GM19328 (cell line): ENCODE measurements around the gene CA10.

ENCODE experiments used
- ATAC-seq: cut with Tn5 transposase; IDR thresholded peaks from one replicate; pipeline ENCODE4 v1.9.1; 2021; ENCODE audit warnings: mild to moderate bottlenecking, moderate library complexity; ENCODE audit not compliant: unreplicated experiment

Gene CA10

DNA sequence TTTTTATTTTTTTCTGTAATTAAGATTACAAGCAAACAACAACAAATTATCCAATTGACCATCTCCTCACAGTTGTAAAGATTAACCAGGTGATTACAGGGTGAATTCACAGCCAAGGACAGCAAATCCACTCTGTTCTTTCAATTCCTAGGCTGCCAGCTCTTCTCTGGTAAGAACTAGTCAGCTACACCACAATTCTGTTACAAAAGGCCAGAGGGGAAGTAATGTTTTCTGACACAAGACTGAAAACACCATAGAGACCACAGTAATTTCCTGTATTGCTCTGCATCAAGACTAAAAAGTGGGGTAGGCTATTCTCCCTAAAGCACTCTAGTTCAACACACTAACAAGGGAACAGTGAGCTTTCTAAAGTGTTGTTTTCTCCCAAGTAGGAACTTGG is 10.6 kb downstream of the CA10 start:
- no peak for ATAC-seq

DNA sequence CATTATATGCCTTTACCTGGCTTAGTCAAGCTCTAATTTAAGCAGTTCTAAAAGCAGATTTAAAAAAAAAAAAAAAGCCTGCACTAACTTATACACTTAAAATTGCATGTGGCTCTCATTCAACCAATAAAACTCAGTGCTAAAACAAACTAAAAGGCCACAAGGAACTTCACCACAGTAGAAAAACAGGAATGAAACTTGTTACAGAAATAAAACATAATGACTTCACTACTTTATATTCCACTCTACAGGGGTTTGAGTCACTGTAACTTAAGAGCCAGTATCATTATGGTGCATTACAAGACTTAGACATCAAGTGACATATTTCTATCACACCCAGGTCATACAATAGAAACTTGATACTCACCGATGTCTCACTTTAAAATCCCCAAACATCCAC is 11.1 kb downstream of the CA10 start:
- ATAC-seq = no peak

DNA sequence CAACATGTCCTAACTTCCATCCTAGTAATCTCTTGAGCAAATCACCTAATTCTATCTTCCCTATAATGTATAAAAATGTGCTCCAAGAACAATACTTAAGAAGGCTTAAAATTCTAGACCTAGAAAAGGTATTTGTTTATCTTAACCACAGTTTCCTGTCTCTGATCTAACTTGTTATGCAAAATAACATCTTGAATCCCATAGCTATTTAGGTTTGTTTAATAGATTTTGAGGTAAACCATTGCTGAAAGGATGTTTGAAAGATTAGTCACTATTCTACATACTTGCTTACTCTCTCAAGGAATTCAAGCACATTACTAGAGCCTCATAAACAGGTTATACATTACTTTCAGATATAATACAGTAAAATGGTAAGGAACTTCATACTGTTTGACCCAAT is 13.0 kb downstream of the CA10 start:
- no peak for ATAC-seq

DNA sequence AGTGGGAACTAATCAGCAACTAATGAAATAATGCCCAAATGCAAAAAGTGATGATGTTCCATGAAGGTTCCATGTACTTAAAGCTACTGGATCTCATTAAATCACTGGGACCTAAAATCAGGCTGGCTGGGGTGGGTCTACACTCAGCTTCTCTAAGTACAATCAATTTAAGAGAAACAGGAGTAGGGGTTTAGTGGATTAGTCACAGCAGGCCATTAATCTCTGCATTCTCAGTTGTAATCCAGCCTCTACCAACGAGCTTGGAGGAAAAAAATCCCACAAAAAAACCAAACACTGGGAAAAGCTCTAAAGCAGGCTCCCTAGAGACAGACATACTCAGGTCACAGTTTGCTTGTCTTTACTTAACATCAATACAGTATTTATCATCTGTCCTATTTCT is 15.0 kb downstream of the CA10 start:
- ATAC-seq = no peak

DNA sequence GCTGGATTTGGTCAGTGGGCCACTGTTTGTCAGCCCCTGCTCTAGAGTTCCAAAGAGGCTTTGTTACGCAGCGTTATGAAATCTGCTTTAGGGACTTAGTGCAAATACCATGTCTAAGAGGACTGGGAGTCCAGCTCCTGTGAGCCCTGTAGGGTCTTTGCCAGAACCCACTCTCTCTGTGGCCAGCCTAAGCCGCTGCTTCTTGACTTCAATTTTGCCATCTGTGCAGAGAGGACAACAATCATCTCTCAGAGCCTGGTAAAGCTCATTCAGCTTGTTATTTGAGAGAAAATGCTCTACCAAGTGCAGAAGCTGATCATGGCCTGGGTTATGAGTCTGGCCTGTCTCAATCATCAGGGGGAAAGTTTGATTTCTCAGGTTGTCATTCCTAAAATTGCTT is 17.9 kb downstream of the CA10 start:
- ATAC-seq = no peak

DNA sequence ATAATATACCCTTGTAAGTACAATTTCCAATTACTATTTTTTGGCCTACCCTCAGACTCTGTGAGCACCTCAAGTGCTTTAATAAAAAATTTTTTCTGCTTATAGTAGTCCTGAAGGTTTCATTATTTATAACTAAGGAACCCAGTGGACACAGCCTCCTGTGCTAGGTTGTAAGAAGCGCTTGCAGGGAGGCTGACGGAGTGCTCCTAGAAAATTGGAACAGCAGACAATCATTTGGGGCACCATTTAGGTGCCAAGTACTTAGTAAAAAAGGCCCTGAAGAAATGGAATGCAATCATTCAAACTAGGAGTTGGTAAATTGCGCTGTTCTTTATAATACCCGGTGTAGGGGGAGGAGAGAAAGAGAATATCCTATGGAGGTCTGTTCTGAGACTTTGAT is 19.8 kb downstream of the CA10 start:
- ATAC-seq = no peak

DNA sequence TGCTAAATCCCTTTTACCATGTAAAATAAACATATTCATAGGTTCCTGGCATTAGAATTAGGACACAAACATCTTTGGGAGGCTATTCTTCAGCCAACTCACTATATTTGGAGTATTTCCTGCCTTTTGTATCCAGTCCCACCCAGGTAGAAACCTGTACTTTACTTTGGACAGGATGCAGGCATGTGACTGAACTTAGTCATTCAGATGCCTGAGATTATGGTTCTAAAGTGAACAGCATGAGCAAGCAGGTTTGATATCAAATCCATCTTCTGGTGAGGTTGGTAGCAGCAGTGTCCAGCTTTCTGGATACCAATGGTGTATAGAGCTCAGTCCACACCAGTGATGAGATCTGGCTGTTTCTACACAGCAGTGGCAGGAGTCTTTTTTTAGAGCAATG is 20.2 kb downstream of the CA10 start:
- no peak for ATAC-seq

DNA sequence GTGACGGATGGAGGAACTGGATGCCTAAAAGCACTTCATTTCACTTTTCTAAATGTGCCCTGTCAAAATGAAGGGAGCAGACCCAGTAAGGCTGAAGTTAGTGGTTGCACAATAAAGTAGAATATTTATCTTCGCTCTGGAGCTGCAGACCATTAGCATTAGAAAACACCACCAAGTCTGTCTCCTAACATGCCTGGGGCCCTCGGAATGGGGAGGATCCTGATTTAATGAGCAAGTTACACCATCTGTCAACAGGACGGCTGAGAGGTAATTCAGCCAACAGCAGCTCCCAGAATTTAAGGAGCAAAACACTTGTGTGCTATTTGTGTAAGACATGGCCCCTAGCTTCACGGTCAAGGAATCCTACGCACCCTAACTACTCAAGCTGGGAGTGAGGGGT is 22.3 kb downstream of the CA10 start:
- ATAC-seq = no peak

DNA sequence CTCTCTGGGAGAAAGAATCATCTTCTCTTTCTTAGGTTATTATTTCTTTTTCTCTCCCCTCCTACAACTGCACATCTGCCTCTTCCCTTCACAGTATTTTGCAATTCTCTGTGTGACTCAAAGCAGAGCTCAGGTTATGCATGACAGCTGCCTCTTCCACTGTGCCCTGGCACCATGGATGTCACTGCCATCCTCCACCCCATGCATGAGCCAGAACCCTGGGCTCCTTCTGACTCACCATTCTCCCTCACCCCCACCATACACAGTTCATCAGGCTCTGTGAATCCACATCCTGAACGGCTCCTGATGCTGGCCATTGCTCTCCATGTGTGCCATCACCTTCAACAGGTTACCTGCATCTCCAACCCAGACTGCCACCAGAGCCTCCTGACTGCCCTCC is 23.9 kb downstream of the CA10 start:
- ATAC-seq = no peak

DNA sequence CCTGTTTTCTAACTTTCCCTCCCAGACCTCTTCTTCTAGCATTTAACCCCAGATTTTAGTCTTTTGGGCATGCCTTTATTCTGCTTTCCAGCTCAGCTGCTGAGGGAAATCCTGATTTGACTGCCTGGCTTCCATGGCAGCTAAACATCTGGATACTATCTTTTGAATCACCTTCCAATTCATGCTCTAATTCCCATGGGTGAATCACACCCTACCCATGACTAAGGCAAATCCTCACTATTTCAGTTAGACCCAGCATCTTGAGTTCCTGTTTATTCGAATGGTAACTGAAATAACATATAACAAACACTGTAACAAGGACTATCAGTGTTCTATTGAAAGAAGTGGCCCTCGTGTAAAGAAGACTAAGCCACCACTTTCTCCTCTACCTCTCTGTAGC is 29.8 kb downstream of the CA10 start:
- no peak for ATAC-seq

DNA sequence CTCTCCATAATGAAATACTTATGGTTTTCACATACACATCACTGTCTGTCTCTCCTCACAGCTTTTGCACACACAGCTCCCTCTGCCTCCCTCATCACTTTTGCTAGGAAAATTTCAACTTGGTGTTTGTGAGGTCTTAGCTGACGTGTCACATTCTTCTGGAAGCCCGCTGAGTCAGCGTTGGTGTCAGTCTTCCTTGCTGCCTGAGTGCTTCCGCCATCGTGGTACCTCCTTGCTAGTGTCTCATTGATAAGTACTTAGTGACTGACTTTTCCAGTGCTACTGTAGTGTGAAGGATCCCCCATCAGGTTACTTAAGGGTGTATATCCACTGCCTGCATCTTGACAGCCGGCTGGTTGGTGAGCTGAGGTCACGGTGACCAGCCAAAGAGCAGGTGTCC is 33.5 kb downstream of the CA10 start:
- no peak for ATAC-seq

DNA sequence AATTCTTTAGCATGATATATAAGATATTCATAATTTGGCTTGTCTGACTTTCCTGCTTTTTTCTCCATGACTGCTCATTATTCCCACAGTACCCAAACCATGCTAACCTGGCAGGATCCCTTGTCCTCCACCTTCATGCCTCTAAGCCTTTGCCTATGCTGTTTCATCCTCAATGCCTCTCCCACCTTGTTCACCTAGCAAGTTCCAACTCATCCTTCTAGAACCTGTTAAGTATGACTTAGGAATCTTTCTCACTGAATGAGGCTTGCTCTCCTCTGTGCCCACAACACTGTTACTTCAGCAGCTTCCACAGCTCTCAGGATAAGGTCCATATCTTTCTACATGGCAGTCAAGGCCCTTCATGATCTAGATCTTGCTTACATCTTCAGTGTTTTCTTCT is 34.0 kb downstream of the CA10 start:
- ATAC-seq = no peak

DNA sequence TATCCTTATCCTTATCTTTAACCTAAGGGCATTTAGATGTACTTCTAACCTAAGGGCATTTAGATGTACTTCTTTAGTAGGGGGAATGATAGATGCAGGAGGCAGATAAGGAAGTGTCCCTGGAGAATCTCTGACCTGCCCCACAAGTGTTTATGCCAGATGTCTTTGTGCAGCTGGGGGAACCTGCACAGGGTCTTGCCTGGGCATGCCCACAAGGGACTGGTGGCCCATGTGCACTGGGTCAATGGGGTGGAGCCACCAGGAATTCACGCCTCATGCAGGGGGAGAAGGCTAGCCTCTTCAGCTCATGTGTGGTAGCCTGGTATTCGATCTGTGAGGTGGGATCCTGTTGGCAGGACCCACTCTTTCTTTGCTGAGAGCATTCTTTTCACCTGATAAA is 38.0 kb downstream of the CA10 start:
- no peak for ATAC-seq

DNA sequence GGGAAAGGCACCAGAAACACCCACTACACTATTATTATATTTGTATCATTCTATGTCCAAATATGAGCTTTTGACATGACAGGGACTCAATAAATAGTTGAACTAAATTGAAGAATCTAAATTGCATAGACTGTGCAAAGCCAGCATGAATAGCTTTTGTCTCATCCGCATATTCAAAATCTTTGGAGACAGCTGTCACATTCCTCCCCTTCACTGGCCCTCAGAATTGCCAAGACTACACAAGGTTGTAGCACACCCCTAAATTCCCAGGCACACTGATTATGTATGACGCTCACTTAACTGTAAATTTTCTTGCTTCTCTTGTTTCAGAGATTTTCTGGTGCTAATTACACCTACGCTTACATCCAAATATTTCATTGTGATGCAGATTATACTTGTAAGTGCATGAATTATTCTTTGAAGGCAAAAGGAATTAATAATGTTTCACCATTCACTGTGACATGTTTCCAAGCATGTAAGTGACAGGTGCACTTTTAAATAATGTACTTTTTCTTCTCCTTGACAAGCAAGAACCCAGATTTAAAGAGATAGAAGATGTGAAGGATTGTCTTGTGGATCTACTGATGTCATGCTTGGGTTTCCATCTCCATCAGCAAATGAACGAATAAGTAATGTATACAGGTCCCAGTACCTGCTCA is 47.5 kb downstream of the CA10 start:
- ATAC-seq = no peak

DNA sequence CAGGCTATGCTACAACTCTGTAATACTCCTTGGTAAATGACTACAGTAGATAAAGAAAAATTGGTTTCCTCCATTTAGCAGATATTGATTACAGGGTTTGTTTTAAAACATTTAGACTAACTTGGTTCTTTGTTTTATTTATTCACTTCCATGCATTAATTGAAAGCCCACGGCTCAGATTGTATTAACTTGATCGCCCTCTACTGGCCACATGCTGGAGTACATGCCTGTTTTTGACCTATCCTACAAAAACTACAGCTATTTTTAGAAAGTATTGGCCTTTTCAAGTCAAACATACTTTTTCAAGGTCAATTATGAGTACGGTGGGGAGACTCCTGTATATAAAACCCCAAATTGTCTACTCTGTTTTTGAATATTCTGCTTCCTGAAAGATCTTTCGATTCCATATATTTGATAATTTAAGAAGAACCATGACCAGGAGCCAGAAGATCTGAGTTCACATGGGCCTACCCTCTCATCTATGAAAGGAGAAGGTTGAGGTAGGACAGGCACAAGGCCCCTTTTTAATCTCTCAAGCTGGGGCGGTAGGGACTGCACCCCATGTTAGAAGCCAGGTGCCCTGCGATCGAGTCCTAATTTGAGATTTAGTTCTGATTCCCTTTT is 51.8 kb downstream of the CA10 start:
- ATAC-seq = no peak

DNA sequence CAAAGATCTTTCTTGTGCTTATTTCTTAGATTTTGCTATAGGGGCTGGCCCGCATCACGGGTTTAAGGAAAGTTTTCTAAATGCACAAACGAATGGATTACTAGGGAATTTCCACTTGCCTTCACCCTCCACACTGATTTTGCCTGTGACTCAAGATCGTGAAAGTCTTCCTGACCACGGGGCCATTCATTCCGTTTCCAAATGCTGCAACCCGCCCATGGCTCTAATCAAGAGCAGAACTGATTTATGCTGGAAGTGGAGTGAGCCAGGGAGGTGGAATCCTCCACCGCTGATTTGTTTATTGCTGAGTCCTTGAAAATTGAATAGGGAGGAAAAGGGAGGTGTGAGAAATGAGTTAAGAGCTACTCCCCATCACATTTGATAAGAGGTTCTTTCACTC is 52.4 kb downstream of the CA10 start:
- no peak for ATAC-seq

DNA sequence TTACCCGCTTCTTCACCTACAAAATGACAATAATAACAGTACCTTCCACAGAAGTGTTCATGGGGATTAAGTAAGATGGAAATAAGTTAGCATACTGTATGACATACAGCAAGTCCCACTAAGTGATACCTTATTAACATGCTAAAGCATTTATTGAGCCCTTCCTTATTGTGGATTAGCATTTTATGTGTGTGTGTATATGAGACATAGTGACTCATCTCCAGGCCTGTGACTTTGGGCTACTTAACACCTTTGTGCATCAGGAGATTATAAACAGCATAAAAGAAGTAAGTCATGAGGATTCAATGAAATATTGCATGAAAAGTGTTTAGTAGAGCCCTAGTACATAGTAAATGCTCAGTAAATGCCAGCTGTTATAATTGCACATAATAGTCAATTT is 52.9 kb downstream of the CA10 start:
- no peak for ATAC-seq

DNA sequence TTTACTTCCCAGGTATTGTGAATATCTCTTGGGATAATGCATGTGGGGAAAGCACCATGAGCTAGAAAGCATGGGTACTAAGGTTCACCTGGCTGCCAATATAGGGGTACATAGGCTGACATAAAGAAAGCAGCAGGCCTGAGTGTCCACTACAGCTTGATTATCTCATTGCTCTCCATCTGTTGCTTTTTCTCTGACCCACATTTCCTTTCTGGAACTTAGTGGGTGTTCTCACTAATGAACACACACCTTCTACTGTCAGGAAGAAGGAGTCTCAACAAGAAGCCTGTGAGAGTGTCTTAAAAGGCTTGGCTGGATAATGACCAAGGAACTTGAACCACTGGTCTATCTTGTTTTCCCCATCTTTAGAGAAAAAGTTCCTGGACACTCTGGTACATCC is 62.5 kb downstream of the CA10 start:
- ATAC-seq = no peak

DNA sequence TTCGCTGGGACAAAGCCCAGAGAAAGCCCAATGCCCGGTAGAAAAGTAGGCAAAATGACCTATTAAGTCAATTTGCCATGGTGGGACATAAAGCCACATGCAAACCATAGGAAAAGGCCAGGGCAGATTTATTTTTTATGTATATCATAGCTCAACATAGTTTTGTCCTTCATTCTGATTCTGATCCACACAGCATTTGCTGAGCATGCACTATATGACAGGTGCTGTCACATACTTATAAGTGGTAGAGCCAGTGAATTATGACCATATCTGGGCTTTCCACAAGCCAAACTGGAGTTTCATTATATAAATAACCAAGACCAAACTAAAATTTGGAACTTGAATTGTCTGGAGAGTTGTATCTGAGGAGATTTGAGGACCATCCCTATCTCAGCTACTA is 74.3 kb downstream of the CA10 start:
- no peak for ATAC-seq

DNA sequence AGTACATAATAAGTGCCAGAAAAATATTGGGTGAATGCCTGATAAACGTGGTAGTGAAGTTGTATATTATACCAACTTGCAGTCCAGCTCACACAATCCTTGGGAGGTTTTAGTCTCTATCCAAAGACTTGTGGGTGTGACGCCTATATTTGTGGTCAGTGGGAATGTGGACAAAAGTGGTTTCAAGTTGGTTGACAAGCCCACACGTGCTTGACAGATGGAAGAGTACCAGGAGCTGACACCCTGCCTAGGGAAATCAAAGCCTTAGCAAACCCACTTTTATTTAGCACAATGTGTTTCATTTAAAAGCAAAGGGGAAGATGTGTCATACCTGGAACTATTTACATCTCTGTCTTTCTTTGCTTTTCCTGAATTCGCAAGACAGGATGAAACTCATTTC is 79.0 kb downstream of the CA10 start:
- no peak for ATAC-seq

DNA sequence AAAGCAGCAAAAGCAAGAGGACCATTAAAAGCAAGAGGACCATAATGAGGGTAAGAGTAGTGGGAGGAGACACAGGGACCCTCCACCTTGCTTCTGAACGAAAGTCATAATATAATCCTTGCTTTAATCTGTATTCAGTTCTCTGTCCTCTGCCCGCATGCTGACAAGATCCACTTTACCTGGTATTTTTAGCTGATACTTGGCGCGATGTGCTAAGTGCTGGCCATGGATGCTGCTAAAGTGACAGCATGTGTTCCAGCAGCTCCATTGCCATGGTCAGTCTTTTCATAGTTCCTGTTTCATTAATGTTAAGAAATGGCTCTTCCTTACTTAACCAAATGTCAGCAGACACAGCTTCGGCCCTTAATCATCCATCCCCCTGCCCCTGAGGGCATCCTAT is 86.8 kb downstream of the CA10 start:
- no peak for ATAC-seq

DNA sequence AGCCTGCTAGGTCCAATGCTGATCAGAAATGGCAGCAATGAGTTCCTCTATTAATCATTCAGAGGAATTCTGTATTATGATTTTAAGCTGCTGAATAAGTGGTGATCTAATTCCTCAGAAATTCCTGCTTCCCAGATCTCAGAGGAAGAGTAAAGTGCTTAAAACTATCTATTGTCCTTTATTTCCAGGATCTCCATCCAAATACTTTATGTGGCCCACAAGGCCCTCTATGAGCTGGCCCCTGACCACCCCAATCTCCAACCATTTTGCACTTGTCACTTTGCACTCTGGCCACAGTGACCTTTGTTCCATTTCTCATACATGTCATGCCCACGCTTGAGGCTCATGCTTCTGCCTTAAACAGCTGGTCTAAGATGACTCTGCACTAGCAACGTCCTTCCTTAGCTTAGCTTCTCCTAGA is 93.7 kb downstream of the CA10 start:
- ATAC-seq = no peak

DNA sequence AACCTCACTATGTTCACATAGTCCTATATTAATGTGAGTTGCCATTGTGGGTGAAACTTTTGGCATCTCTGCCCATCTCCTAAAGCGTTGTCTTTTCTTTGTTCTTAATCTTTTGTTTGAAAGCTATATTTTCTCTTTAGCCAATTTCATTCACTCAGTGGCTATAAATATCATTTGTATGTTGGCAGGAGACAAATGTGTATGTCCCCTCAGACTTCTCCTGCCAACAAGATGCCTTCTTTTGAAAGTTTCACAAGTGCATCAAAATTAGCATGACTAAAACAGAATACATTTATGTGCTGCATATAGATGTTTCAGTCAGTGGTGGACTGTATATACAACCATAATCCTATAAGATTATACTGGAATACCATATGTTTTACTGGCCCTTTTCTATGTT is 109.0 kb downstream of the CA10 start:
- ATAC-seq = no peak
